Measurements from ENCODE around the gene CAMK2G.

Gene CAMK2G

GRCh38 chr10:73763343-73763742 is 111.0 kb downstream of the CAMK2G start:
- no peak for DNase-seq

- DNase-seq: no peak
These were observed 111.4 kb downstream of the CAMK2G start for GRCh38 chr10:73762915-73763314.
